HG03095 (cell line): Measurements from ENCODE around the gene AMBP.

Experiments used
- ATAC-seq: cut with Tn5 transposase; IDR thresholded peaks from one replicate; pipeline ENCODE4 v1.9.1; 2021; ENCODE audit warnings: moderate library complexity; ENCODE audit not compliant: unreplicated experiment

AMBP gene

GRCh38 chr9:114078021-114078780 is at the start of gene AMBP:
Gene AMBP (minus strand): TSS chr9:114078300. CDS start chr9:114078209, 91 bp downstream.
- no peak for ATAC-seq

GRCh38 chr9:114126247-114127060 is 48.4 kb upstream of the AMBP start:
- no peak for ATAC-seq

GRCh38 chr9:114125476-114126013 is 47.4 kb upstream of the AMBP start:
- ATAC-seq, result no peak

- no peak for ATAC-seq
Observed at GRCh38 chr9:114124666-114125475, 46.8 kb upstream of the AMBP start.

- no peak for ATAC-seq
Observed at GRCh38 chr9:114124138-114124537, 46.0 kb upstream of the AMBP start.

- no peak for ATAC-seq
Observed at GRCh38 chr9:114123031-114123977, 45.2 kb upstream of the AMBP start.

- no peak for ATAC-seq
Observed at GRCh38 chr9:114122136-114123027, 44.3 kb upstream of the AMBP start.

GRCh38 chr9:114121227-114122135 is 43.4 kb upstream of the AMBP start:
- ATAC-seq, result no peak

GRCh38 chr9:114120192-114121014 is 42.3 kb upstream of the AMBP start:
- ATAC-seq, result no peak

GRCh38 chr9:114119242-114120191 is 41.4 kb upstream of the AMBP start:
- ATAC-seq, result no peak

- no peak for ATAC-seq
Observed at GRCh38 chr9:114117996-114118830, 40.1 kb upstream of the AMBP start.

- no peak for ATAC-seq
Observed at GRCh38 chr9:114117614-114117995, 39.5 kb upstream of the AMBP start.

- no peak for ATAC-seq
Observed at GRCh38 chr9:114116126-114116747, 38.1 kb upstream of the AMBP start.

- no peak for ATAC-seq
Observed at GRCh38 chr9:114115654-114116125, 37.6 kb upstream of the AMBP start.
